Neural progenitor cell (in vitro differentiated cells): ENCODE results near the gene TMEM132E. TPM values are rescaled to one million over a fixed set of nuclear protein-coding genes. Genes with fewer than 3 reads are reported as not detected.

ENCODE experiments used
- DNase-seq: peaks from one replicate; pipeline ENCODE4 v3.0.0-alpha.2; 2016; ENCODE audit warnings: low spot score
- H2AFZ ChIP-seq: fragments of 200-600 bp; sonication (generic); replicated peaks from 2 replicates; pipeline ENCODE4 v1.6.1; 2016; ENCODE audit warnings: antibody characterized with exemption
- H3F3A ChIP-seq: fragments of 200-600 bp; sonication (generic); 2 replicates; pipeline ENCODE4 v1.6.1; 2016; ENCODE audit warnings: antibody characterized with exemption, low read depth
- H3K27ac ChIP-seq: fragments of 200-600 bp; sonication (generic); 2 replicates; pipeline ENCODE4 v1.5.1; 2016; ENCODE audit warnings: mild to moderate bottlenecking
- H3K27me3 ChIP-seq: fragments of 200-600 bp; sonication (generic); 2 replicates; pipeline ENCODE4 v1.6.1; 2016; ENCODE audit warnings: mild to moderate bottlenecking, moderate library complexity
- H3K36me3 ChIP-seq: fragments of 200-600 bp; sonication (generic); 2 replicates; pipeline ENCODE4 v1.5.1; 2016
- H3K4me1 ChIP-seq: fragments of 200-600 bp; sonication (generic); 2 replicates; pipeline ENCODE4 v1.6.1; 2016; ENCODE audit warnings: mixed run types
- H3K4me2 ChIP-seq: fragments of 200-600 bp; sonication (generic); 2 replicates; pipeline ENCODE4 v1.6.1; 2016
- H3K4me3 ChIP-seq: fragments of 200-600 bp; sonication (generic); 2 replicates; pipeline ENCODE4 v1.5.1; 2016
- H3K79me2 ChIP-seq: fragments of 200-600 bp; sonication (generic); 2 replicates; pipeline ENCODE4 v1.6.1; 2016; ENCODE audit warnings: low read depth
- H3K9ac ChIP-seq: fragments of 200-600 bp; sonication (generic); 2 replicates; pipeline ENCODE4 v1.6.1; 2016
- H3K9me3 ChIP-seq: fragments of 200-600 bp; sonication (generic); 2 replicates; pipeline ENCODE4 v1.5.1; 2016; ENCODE audit warnings: low read depth
- H4K20me1 ChIP-seq: fragments of 200-600 bp; sonication (generic); 2 replicates; pipeline ENCODE4 v1.6.1; 2016; ENCODE audit warnings: low read depth
- H3K27ac Mint-ChIP-seq: 3 replicates; pipeline ENCODE4 v1.8.0; 2021; ENCODE audit warnings: mixed read lengths
- H3K27me3 Mint-ChIP-seq: 2 replicates; pipeline ENCODE4 v1.8.0; 2022; ENCODE audit warnings: low read depth, mild to moderate bottlenecking, inconsistent platforms, moderate library complexity, mixed read lengths; ENCODE audit not compliant: insufficient read depth
- H3K36me3 Mint-ChIP-seq: 3 replicates; pipeline ENCODE4 v1.8.0; 2021; ENCODE audit warnings: mixed read lengths
- H3K4me1 Mint-ChIP-seq: 3 replicates; pipeline ENCODE4 v1.8.0; 2021; ENCODE audit warnings: mixed read lengths
- H3K4me3 Mint-ChIP-seq: 3 replicates; pipeline ENCODE4 v1.8.0; 2021; ENCODE audit warnings: mild to moderate bottlenecking, moderate library complexity, mixed read lengths
- H3K9me3 Mint-ChIP-seq: 3 replicates; pipeline ENCODE4 v1.8.0; 2020; ENCODE audit warnings: mixed read lengths
- CTCF ChIP-seq: fragments of 200-600 bp; sonication (generic); IDR thresholded peaks from 2 replicates; pipeline ENCODE4 v1.5.1; 2017; ENCODE audit warnings: antibody characterized with exemption, mild to moderate bottlenecking
- EZH2 ChIP-seq: fragments of 200-600 bp; sonication (generic); IDR thresholded peaks from 2 replicates; pipeline ENCODE4 v1.6.1; 2017; ENCODE audit warnings: antibody characterized with exemption, mild to moderate bottlenecking, moderate library complexity
- EZH2phosphoT487 ChIP-seq: fragments of 200-600 bp; sonication (generic); IDR thresholded peaks from 2 replicates; pipeline ENCODE4 v1.6.1; 2017; ENCODE audit warnings: antibody characterized with exemption
- total RNA-seq: library from RNA; depleted of rRNA; stranded (reverse); fragments of >200 nt; gene quantifications from 2 replicates; pipeline ENCODE4 v1.2.3, GENCODE V29; 2015; ENCODE audit warnings: low replicate concordance

TMEM132E gene
- total RNA-seq, 1 donor from 2014 or later, result 0.21 TPM

- no peaks in the 10 kb centered on the region for H4K20me1 ChIP-seq
- H3K9me3 Mint-ChIP-seq, result no peaks in the 10 kb centered on the region
- H3K27me3 Mint-ChIP-seq, result peaks cover 21% of the 10 kb centered on the region
- TF ChIP-seq CTCF (no peak), EZH2 (no peak), EZH2phosphoT487 (no peak)
- H3K4me3 ChIP-seq, result no peak overlapping the region
- peak overlapping the region; percentile 58 for H3K4me2 ChIP-seq
- H2AFZ ChIP-seq, result no peak overlapping the region
- H3K36me3 ChIP-seq, result no peaks in the 10 kb centered on the region
- no peaks in the 10 kb centered on the region for H3K27me3 ChIP-seq
- H3K27ac ChIP-seq, result no peak overlapping the region
- no peak for DNase-seq
- H3K9ac ChIP-seq, result no peak overlapping the region
- H3K4me1 ChIP-seq, result peaks cover 37% of the 10 kb centered on the region
- H3K4me1 Mint-ChIP-seq, result peaks cover 50% of the 10 kb centered on the region
- H3F3A ChIP-seq, result peaks cover 6% of the 10 kb centered on the region
- H3K36me3 Mint-ChIP-seq, result no peaks in the 10 kb centered on the region
- H3K9me3 ChIP-seq, result no peaks in the 10 kb centered on the region
- no peak overlapping the region for H3K4me3 Mint-ChIP-seq
- no peaks in the 10 kb centered on the region for H3K79me2 ChIP-seq
- peak overlapping the region; percentile 2 for H3K27ac Mint-ChIP-seq
Observed at GRCh38 chr17:34615326-34615725, 35.9 kb downstream of the TMEM132E start.

GRCh38 chr17:34616148-34616547 lies 36.8 kb downstream of the TMEM132E start:
- Histone ChIP-seq H3K4me3 (no peak overlapping the region), H4K20me1 (no peaks in the 10 kb centered on the region), H3K27ac (no peak overlapping the region), H3K4me2 (peak overlapping the region; percentile 58), H3K9me3 (no peaks in the 10 kb centered on the region), H3K79me2 (no peaks in the 10 kb centered on the region), H3K36me3 (no peaks in the 10 kb centered on the region), H3K4me1 (peaks cover 36% of the 10 kb centered on the region), H3K9ac (no peak overlapping the region), H3F3A (peaks cover 6% of the 10 kb centered on the region), H2AFZ (peak overlapping the region; percentile 8), H3K27me3 (no peaks in the 10 kb centered on the region)
- Mint-ChIP-seq H3K36me3 (no peaks in the 10 kb centered on the region), H3K4me1 (peaks cover 49% of the 10 kb centered on the region), H3K4me3 (no peak overlapping the region), H3K27ac (peak overlapping the region; percentile 33), H3K9me3 (no peaks in the 10 kb centered on the region), H3K27me3 (peaks cover 20% of the 10 kb centered on the region)
- peak; percentile 42 for DNase-seq
- TF ChIP-seq CTCF (no peak), EZH2 (no peak), EZH2phosphoT487 (no peak)

GRCh38 chr17:34617398-34617797 lies 38.0 kb downstream of the TMEM132E start:
- H3F3A ChIP-seq, result peaks cover 6% of the 10 kb centered on the region
- no peaks in the 10 kb centered on the region for H3K9me3 Mint-ChIP-seq
- no peaks in the 10 kb centered on the region for H3K36me3 Mint-ChIP-seq

More at GRCh38 chr17:34617398-34617797, 38.0 kb downstream of the TMEM132E start:
- Histone ChIP-seq H3K9me3 (no peaks in the 10 kb centered on the region), H3K79me2 (no peaks in the 10 kb centered on the region), H3K4me2 (no peak overlapping the region), H3K27ac (no peak overlapping the region), H3K36me3 (no peaks in the 10 kb centered on the region), H3K4me3 (no peak overlapping the region), H3K9ac (no peak overlapping the region), H3K27me3 (no peaks in the 10 kb centered on the region), H4K20me1 (no peaks in the 10 kb centered on the region), H3K4me1 (peaks cover 36% of the 10 kb centered on the region), H2AFZ (no peak overlapping the region)
- Mint-ChIP-seq H3K4me3 (no peak overlapping the region), H3K27ac (no peak overlapping the region), H3K27me3 (peaks cover 17% of the 10 kb centered on the region), H3K4me1 (peaks cover 48% of the 10 kb centered on the region)
- TF ChIP-seq EZH2phosphoT487 (no peak), CTCF (no peak), EZH2 (no peak)
- DNase-seq, result no peak
